KMS-11 (cell line): Measurements from ENCODE around the gene SREK1IP1.

Experiments used
- H2AFZ ChIP-seq: fragments of 200-600 bp; sonication (generic); 2 replicates; pipeline ENCODE4 v1.6.1; 2016; ENCODE audit warnings: antibody characterized with exemption, mixed run types, low read depth
- H3K27ac ChIP-seq: fragments of 200-600 bp; sonication (generic); 2 replicates; pipeline ENCODE4 v1.6.1; 2016; ENCODE audit warnings: mild to moderate bottlenecking, mixed run types
- H3K27me3 ChIP-seq: fragments of 200-600 bp; sonication (generic); 2 replicates; pipeline ENCODE4 v1.6.1; 2017; ENCODE audit warnings: mild to moderate bottlenecking, low read depth, mixed run types, moderate library complexity; ENCODE audit not compliant: insufficient read depth
- H3K36me3 ChIP-seq: fragments of 200-600 bp; sonication (generic); 2 replicates; pipeline ENCODE4 v1.6.1; 2017; ENCODE audit warnings: mild to moderate bottlenecking, mixed run types; ENCODE audit not compliant: insufficient read depth
- H3K4me1 ChIP-seq: fragments of 200-600 bp; sonication (generic); 2 replicates; pipeline ENCODE4 v1.6.1; 2016; ENCODE audit warnings: mild to moderate bottlenecking, low read depth, mixed run types; ENCODE audit not compliant: poor library complexity, severe bottlenecking
- H3K4me2 ChIP-seq: fragments of 200-600 bp; sonication (generic); 2 replicates; pipeline ENCODE4 v1.7.0; 2016; ENCODE audit warnings: mild to moderate bottlenecking, mixed run types
- H3K4me3 ChIP-seq: fragments of 200-600 bp; sonication (generic); IDR thresholded peaks from 2 replicates; pipeline ENCODE4 v1.6.1; 2017; ENCODE audit warnings: low read depth, low read length, mixed read lengths; ENCODE audit not compliant: insufficient read depth
- H3K79me2 ChIP-seq: fragments of 200-600 bp; sonication (generic); 2 replicates; pipeline ENCODE4 v1.6.1; 2016; ENCODE audit warnings: low read depth, mixed run types; ENCODE audit not compliant: insufficient read depth
- H3K9ac ChIP-seq: fragments of 200-600 bp; sonication (generic); 2 replicates; pipeline ENCODE4 v1.6.1; 2016; ENCODE audit warnings: mild to moderate bottlenecking, mixed run types
- H4K20me1 ChIP-seq: fragments of 200-600 bp; sonication (generic); 2 replicates; pipeline ENCODE4 v1.6.1; 2016; ENCODE audit warnings: mild to moderate bottlenecking, mixed run types; ENCODE audit not compliant: insufficient read depth
- TF ChIP-seq, protein P1 (sequence below): fragments of 200-600 bp; sonication (generic); conservative IDR thresholded peaks from 2 replicates; pipeline ENCODE4 v1.6.1; 2017; ENCODE audit warnings: low read depth, mild to moderate bottlenecking, antibody characterized with exemption, low read length, moderate library complexity, mixed read lengths

Gene SREK1IP1

DNA sequence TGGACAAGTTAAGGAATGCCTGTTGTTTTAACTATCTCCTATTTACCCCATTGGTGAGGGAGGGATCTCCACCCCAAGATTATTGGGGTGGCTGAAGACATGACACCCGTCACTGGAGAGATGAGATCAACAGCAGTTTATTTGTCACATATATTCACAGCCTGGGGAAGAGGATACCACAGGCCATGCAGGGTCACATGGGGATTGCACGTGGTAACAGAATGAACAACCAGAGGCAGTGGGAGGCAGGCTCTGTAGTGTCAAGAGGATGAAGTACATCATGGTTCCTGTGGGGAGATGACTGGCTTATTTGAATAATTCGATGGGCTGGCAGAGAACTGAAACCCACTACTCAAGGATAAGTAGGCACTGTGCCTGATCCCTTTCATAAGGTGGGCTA lies 96.8 kb downstream of the SREK1IP1 start:
- no peaks in the 10 kb centered on the region for H3K79me2 ChIP-seq
- H3K4me1 ChIP-seq: no peaks in the 10 kb centered on the region
- no peaks in the 10 kb centered on the region for H3K27me3 ChIP-seq
- TF ChIP-seq, protein P1, sequence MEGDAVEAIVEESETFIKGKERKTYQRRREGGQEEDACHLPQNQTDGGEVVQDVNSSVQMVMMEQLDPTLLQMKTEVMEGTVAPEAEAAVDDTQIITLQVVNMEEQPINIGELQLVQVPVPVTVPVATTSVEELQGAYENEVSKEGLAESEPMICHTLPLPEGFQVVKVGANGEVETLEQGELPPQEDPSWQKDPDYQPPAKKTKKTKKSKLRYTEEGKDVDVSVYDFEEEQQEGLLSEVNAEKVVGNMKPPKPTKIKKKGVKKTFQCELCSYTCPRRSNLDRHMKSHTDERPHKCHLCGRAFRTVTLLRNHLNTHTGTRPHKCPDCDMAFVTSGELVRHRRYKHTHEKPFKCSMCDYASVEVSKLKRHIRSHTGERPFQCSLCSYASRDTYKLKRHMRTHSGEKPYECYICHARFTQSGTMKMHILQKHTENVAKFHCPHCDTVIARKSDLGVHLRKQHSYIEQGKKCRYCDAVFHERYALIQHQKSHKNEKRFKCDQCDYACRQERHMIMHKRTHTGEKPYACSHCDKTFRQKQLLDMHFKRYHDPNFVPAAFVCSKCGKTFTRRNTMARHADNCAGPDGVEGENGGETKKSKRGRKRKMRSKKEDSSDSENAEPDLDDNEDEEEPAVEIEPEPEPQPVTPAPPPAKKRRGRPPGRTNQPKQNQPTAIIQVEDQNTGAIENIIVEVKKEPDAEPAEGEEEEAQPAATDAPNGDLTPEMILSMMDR: no peak
- no peak overlapping the region for H3K4me2 ChIP-seq
- no peaks in the 10 kb centered on the region for H3K36me3 ChIP-seq
- H3K9ac ChIP-seq: no peak overlapping the region
- no peak overlapping the region for H2AFZ ChIP-seq
- no peak overlapping the region for H3K27ac ChIP-seq
- no peak overlapping the region for H3K4me3 ChIP-seq
- no peaks in the 10 kb centered on the region for H4K20me1 ChIP-seq

- no peak overlapping the region for H3K27ac ChIP-seq
- H3K79me2 ChIP-seq: no peaks in the 10 kb centered on the region
- no peak overlapping the region for H3K9ac ChIP-seq
- no peaks in the 10 kb centered on the region for H3K27me3 ChIP-seq
- H3K4me3 ChIP-seq: no peak overlapping the region
- TF ChIP-seq, protein P1: no peak
- no peak overlapping the region for H3K4me2 ChIP-seq
- H4K20me1 ChIP-seq: no peaks in the 10 kb centered on the region
- no peak overlapping the region for H2AFZ ChIP-seq
- no peaks in the 10 kb centered on the region for H3K36me3 ChIP-seq
- H3K4me1 ChIP-seq: no peaks in the 10 kb centered on the region
Observed at GRCh38 chr5:64670277-64670676, 98.2 kb downstream of the SREK1IP1 start.
